ENCODE results near the gene STAT3. TPM values are rescaled to one million over a fixed set of nuclear protein-coding genes. Genes with fewer than 3 reads are reported as not detected.
A peak's percentile ranks its signal among the peaks of the same experiment; 100 is the strongest.

The STAT3 gene
- total and polyA plus RNA-seq, 9 of the 15 experiments (the other 6 are each of a cell fraction or from before 2014, with no cell fraction given) = 90.0 to 179 (median 114) TPM

DNA sequence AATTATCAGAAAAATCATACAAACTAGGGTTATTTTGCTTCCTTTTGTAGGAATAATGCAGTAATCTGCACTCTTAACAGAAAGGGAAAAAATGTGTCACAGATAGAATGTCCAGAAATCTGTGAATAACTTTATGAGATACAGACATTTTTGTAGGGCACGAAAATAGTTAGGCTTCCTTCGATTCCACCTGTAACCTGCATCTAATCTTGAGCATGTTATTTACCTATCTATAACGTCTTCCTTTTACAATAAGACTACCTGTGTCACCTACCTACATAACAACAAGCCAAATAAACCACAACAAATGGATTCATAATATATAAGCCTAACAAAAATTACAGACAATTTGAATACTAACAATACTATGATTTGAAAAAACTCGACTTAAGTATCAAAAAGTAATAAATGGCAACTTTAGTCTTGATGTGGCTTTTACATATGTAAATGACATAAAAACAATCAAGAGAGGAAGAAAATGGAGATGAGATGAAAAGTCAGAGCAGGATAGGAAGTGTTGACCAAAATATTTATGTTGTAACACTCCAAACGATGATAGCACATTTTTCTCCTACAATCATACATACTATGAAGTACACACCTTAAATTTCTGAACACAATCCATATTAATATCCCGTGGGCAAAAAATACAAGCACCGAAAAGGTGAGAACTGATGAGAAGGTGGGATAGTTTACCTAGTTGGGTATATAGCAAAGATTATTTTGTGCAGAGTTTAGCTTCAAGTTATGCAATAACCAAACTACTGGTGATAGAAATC, 114.6 kb downstream of the STAT3 start (continued):
- TF ChIP-seq ZBTB40 (IDR thresholded peaks at IDR 0.05) (peak; percentile 68; the same call in 1 of the 2 replicates), ZBTB40 (CRISPR knock-in tag; IDR thresholded peaks at IDR 0.05) (no peak), ZNF76 (CRISPR knock-in tag; IDR thresholded peaks at IDR 0.05; ENCODE audit: borderline replicate concordance) (no peak), CEBPG (CRISPR knock-in tag; IDR thresholded peaks at IDR 0.05) (no peak), CEBPG (tag; conservative IDR thresholded peaks at IDR 0.05 in 1 of 2, IDR thresholded peaks at IDR 0.05 in 1 of 2) (peak; percentile 48 to 54; a peak in 2 of 4 replicates), HMBOX1 (IDR thresholded peaks at IDR 0.05) (0 out of 2 replicates have a peak, but pooled peaks have one; percentile 28), RBFOX2 (IDR thresholded peaks at IDR 0.05; ENCODE audit: low read depth, low read length) (peak; percentile 37), MCM7 (IDR thresholded peaks at IDR 0.05) (no peak), C11orf30 (IDR thresholded peaks at IDR 0.05; ENCODE audit: low read depth) (no peak), LARP7 (IDR thresholded peaks at IDR 0.05) (peak; percentile 29; the same call in 1 of the 2 replicates), SIN3A (IDR thresholded peaks at IDR 0.05; ENCODE audit: borderline replicate concordance in 2 of 2, control insufficient read depth in 1 of 2, low read depth in 2 of 2, low read length in 2 of 2) (0 out of 4 replicates have a peak, but pooled peaks of 1 of the 2 experiments have one; percentile 34), ZNF436 (CRISPR knock-in tag; IDR thresholded peaks at IDR 0.05) (no peak), POLR2G (IDR thresholded peaks at IDR 0.05; ENCODE audit: low read depth, low read length) (0 out of 2 replicates have a peak, but pooled peaks have one; percentile 22), CEBPB (tag; IDR thresholded peaks at IDR 0.05) (peak; percentile 82), SNIP1 (IDR thresholded peaks at IDR 0.05; ENCODE audit: low read depth) (no peak), NR1H2 (CRISPR knock-in tag; IDR thresholded peaks at IDR 0.05) (no peak)
